Endothelial cell of umbilical vein (primary cell): ENCODE measurements around the gene EIF1AD. TPM values are rescaled to one million over a fixed set of nuclear protein-coding genes. Genes with fewer than 3 reads are reported as not detected.

Experiments
- BruUV-seq: library from RNA; stranded (reverse); fragments of 400-500 nt; replicated peaks from 2 replicates; lab custom pipeline; 2021; lab: Mats Ljungman, UMichigan
- CTCF ChIA-PET: fragments of 300-600, 350-600 bp; sonication (Branson Sonifier 250); formaldehyde crosslinking; loops from one replicate; lab custom pipeline; 2021; ENCODE audit warnings: antibody characterized with exemption, inconsistent platforms; lab: Charles Lee
- POLR2A ChIA-PET: fragments of 300-600, 350-600 bp; sonication (Branson Sonifier 250); formaldehyde crosslinking; loops from one replicate; lab custom pipeline; 2021; ENCODE audit warnings: antibody characterized with exemption, inconsistent platforms; lab: Charles Lee
- DNase-seq: peaks from one replicate; pipeline ENCODE4 v3.0.0-alpha.2; 2011; ENCODE audit warnings: low read depth, low spot score
- FAIRE-seq: peaks from 2 replicates; lab custom pipeline; 2011; peaks lifted over from hg19 to GRCh38; lab: Jason Lieb, UNC
- H2AFZ ChIP-seq: 2 replicates; pipeline ENCODE4 v1.6.0; 2012; ENCODE audit warnings: low read depth, low read length, control low read depth, inconsistent platforms
- H3K27ac ChIP-seq: 2 replicates; pipeline ENCODE4 v1.5.1; 2011; ENCODE audit warnings: low read depth, mild to moderate bottlenecking, control low read depth, low read length, moderate library complexity; ENCODE audit not compliant: insufficient read depth
- H3K27me3 ChIP-seq, 2 experiments: 2 replicates each; pipeline versions ENCODE4 v1.6.0 to v1.6.1; 2011; ENCODE audit warnings: low read length in 2 of 2, mixed read lengths in 1 of 2; ENCODE audit not compliant: control insufficient read depth in 2 of 2, insufficient read depth in 2 of 2
- H3K36me3 ChIP-seq, 2 experiments: 2 replicates in 1 of 2; 3 replicates in 1 of 2; pipeline ENCODE4 v1.5.1; 2011; ENCODE audit warnings: low read length in 2 of 2, mild to moderate bottlenecking in 1 of 2, moderate library complexity in 1 of 2; ENCODE audit not compliant: control insufficient read depth in 2 of 2, insufficient read depth in 2 of 2; ENCODE audit errors: extremely low read depth in 1 of 2
- H3K4me1 ChIP-seq: 3 replicates; pipeline ENCODE4 v1.5.1; 2011; ENCODE audit warnings: mild to moderate bottlenecking, low read length; ENCODE audit not compliant: control insufficient read depth, insufficient read depth; ENCODE audit errors: extremely low read depth
- H3K4me2 ChIP-seq: 2 replicates; pipeline ENCODE4 v1.6.1; 2011; ENCODE audit warnings: low read length, control low read depth, mixed read lengths; ENCODE audit not compliant: insufficient read depth
- H3K4me3 ChIP-seq, 3 experiments: fragments of 200-600 bp in 1 of 3; sonication (generic), shearing (Covaris generic) in 1 of 3; replicated peaks in 1 of 3; 2 replicates each; pipeline ENCODE4 v1.5.1; 2011 to 2016; ENCODE audit warnings: control low read depth in 3 of 3, low read length in 3 of 3, mild to moderate bottlenecking in 2 of 3, inconsistent platforms in 1 of 3, low read depth in 1 of 3, moderate library complexity in 1 of 3; ENCODE audit not compliant: insufficient read depth in 1 of 3
- H3K79me2 ChIP-seq: 2 replicates; pipeline ENCODE4 v1.6.0; 2012; ENCODE audit warnings: low read length, inconsistent platforms; ENCODE audit not compliant: control insufficient read depth, insufficient read depth
- H3K9ac ChIP-seq: replicated peaks from 2 replicates; pipeline ENCODE3; 2011; ENCODE audit warnings: low read length, control low read depth; ENCODE audit not compliant: insufficient read depth; ENCODE audit errors: extremely low read depth
- H3K9me1 ChIP-seq: replicated peaks from 3 replicates; pipeline ENCODE4 v1.6.0; 2011; ENCODE audit warnings: mild to moderate bottlenecking, low read length; ENCODE audit not compliant: control insufficient read depth, insufficient read depth; ENCODE audit errors: extremely low read depth
- H3K9me3 ChIP-seq: replicated peaks from 2 replicates; pipeline ENCODE4 v1.5.1; 2012; ENCODE audit warnings: low read length, inconsistent platforms; ENCODE audit not compliant: control insufficient read depth, insufficient read depth
- H4K20me1 ChIP-seq: replicated peaks from 2 replicates; pipeline ENCODE3; 2011; ENCODE audit warnings: mild to moderate bottlenecking, low read length; ENCODE audit not compliant: control insufficient read depth, insufficient read depth; ENCODE audit errors: extremely low read depth
- CTCF ChIP-seq, 2 donors: IDR thresholded peaks; 1 replicate in 1 of 2; 2 replicates in 1 of 2; pipeline ENCODE4 v1.5.1; 2011; ENCODE audit warnings: low read length in 2 of 2, mild to moderate bottlenecking in 2 of 2, moderate library complexity in 2 of 2, control low read depth in 1 of 2, inconsistent platforms in 1 of 2, low read depth in 1 of 2; ENCODE audit not compliant: insufficient read depth in 1 of 2; ENCODE audit errors: extremely low read depth in 1 of 2
- EZH2 ChIP-seq: IDR thresholded peaks from 2 replicates; pipeline ENCODE4 v1.6.1; 2012; ENCODE audit warnings: borderline replicate concordance, low read depth, mild to moderate bottlenecking, moderate library complexity, low read length, inconsistent platforms; ENCODE audit not compliant: severe bottlenecking
- FOS ChIP-seq: IDR thresholded peaks from 2 replicates; pipeline ENCODE4 v1.6.1; 2011; ENCODE audit warnings: mild to moderate bottlenecking, low read length, moderate library complexity, borderline replicate concordance; ENCODE audit not compliant: insufficient read depth
- GATA2 ChIP-seq: IDR thresholded peaks from 2 replicates; pipeline ENCODE4 v1.7.0; 2011; ENCODE audit warnings: low read depth, mild to moderate bottlenecking, moderate library complexity, mixed read lengths, low read length; ENCODE audit not compliant: insufficient read length, insufficient read depth
- JUN ChIP-seq: IDR thresholded peaks from 2 replicates; pipeline ENCODE4 v1.6.1; 2011; ENCODE audit warnings: borderline replicate concordance, low read depth; ENCODE audit not compliant: insufficient read length, insufficient read depth
- MAX ChIP-seq: IDR thresholded peaks from 2 replicates; pipeline ENCODE4 v1.6.1; 2011; ENCODE audit not compliant: insufficient read depth, insufficient read length
- MYC ChIP-seq: IDR thresholded peaks from one replicate; pipeline ENCODE4 v1.6.1; 2011; ENCODE audit warnings: mild to moderate bottlenecking, low read depth, low read length
- POLR2A ChIP-seq: IDR thresholded peaks from 2 replicates; pipeline ENCODE4 v1.6.1; 2012; ENCODE audit warnings: low read depth, mild to moderate bottlenecking, control low read depth, low read length
- POLR2AphosphoS5 ChIP-seq: IDR thresholded peaks from 2 replicates; pipeline ENCODE4 v1.6.1; 2012; ENCODE audit warnings: low read depth, mild to moderate bottlenecking, control low read depth, low read length, moderate library complexity; ENCODE audit not compliant: insufficient read depth
- dilution Hi-C: fragments of 300-500 bp; cut with MboI; formaldehyde crosslinking; loops from one replicate; pipeline ENCODE4 v1.15.0; 2019; ENCODE audit warnings: low sequenced_read_pairs; ENCODE audit not compliant: extremely low pct_ligation_motif_present
- intact Hi-C: fragments of 100-400 bp; cut with micrococcal nuclease; formaldehyde crosslinking; loops from one replicate; pipeline ENCODE4 v1.10.0; 2022
- polyA plus RNA-seq, 4 experiments: library from polyadenylated mRNA; depleted of rRNA in 3 of 4; stranded (reverse) in 3 of 4; unstranded in 1 of 4; fragments of >200 nt; gene quantifications; 2 replicates each; pipeline versions ENCODE4 v1.2.1 to v1.2.3, GENCODE V29; 2011 to 2012; ENCODE audit warnings: missing spikeins in 1 of 4
- total RNA-seq: library from RNA; stranded (reverse); gene quantifications from 2 replicates; pipeline ENCODE4 v1.2.3, GENCODE V29; 2021

Gene EIF1AD
- total and polyA plus RNA-seq, 2 donors (not counting 3 experiments of a cell fraction or from before 2014, with no cell fraction given): 39.3 to 39.7 TPM

- no peak overlapping the region for H3K9ac ChIP-seq
- intact Hi-C loops: no loop called here
- no peak overlapping the region for H3K4me2 ChIP-seq
- CTCF ChIA-PET: no interaction called here
- FAIRE-seq (no peak), DNase-seq (no peak)
- H3K4me1 ChIP-seq: peaks cover 11% of the 10 kb centered on the region
- H3K79me2 ChIP-seq: peaks cover 28% of the 10 kb centered on the region
- H3K4me3 ChIP-seq: no peak overlapping the region
- dilution Hi-C loops: no loop called here
- TF ChIP-seq FOS (no peak), MAX (no peak), EZH2 (no peak), GATA2 (no peak), POLR2A (no peak), MYC (no peak), CTCF (IDR thresholded peaks at IDR 0.05; ENCODE audit: extremely low read depth in 1 of 2, insufficient read depth in 1 of 2, low read depth in 1 of 2, low read length in 2 of 2) (no peak), POLR2AphosphoS5 (no peak), JUN (no peak)
- no peaks in the 10 kb centered on the region for H3K9me3 ChIP-seq
- BruUV-seq: TSS peak; percentile 10
- H3K36me3 ChIP-seq: peaks cover 9 to 55% of the 10 kb centered on the region in 2 experiments
- POLR2A ChIA-PET: no interaction called here
- no peak overlapping the region for H2AFZ ChIP-seq
- no peaks in the 10 kb centered on the region for H3K27me3 ChIP-seq
- H4K20me1 ChIP-seq: no peaks in the 10 kb centered on the region
- H3K9me1 ChIP-seq: no peaks in the 10 kb centered on the region
- H3K27ac ChIP-seq: no peak overlapping the region
These were observed 35.8 kb downstream of the EIF1AD start for GRCh38 chr11:65965986-65966762.
